ENCODE measurements around the gene OR10H5. TPM values are rescaled to one million over a fixed set of nuclear protein-coding genes. Genes with fewer than 3 reads are reported as not detected.
"Not testable (repeated sequence)": the region's sequence is repeated elsewhere in the genome, so short reads cannot be mapped to it uniquely, and the experiment has no call there.

Gene OR10H5
- total and polyA plus RNA-seq, 8 donors = not detected

DNA sequence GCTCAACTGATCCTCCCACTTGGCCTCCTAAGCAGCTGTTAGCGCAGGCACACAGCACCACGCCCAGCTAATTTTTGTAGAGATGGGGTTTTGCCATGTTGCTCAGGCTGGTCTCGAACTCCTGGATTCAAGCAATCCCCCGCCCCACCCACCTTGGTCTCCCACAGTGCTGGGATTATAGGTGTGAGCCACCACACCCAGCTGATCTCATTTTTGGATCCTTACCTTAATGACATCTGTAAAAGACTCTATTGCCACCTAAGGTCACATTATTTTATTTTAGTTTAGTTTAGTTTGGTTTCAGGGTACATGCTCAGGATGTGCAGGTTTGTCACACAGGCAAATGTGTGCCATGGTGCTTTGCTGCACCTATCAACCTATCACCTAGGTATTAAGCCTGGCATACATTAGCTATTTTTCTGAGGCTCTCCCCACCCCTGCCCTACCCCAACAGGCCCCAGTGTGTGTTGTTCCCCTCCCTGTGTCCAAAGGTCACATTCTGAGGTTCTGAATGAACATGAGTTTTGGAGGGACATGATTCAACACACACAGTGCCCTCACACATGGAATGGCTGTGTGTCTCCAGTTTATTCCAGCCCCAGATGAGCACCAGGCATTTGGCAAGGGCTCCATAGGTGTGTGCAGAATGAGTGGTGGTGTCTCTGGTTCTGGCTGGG is 1.3 kb downstream of the OR10H5 start:
- Histone ChIP-seq H3K9me3 (no peaks in the 10 kb centered on the region), H3K36me3 (no peaks in the 10 kb centered on the region), H3K4me1 (no peaks in the 10 kb centered on the region), H3K27ac (no peak overlapping the region), H3K27me3 (peaks cover 0 to 8% (median 0%) of the 10 kb centered on the region in 3 donors), H3K4me3 (no peak overlapping the region)
- TF ChIP-seq CTCF (IDR thresholded peaks at IDR 0.05) (no peak), EP300 (IDR thresholded peaks at IDR 0.05) (no peak), POLR2AphosphoS5 (IDR thresholded peaks at IDR 0.05) (no peak), POLR2A (IDR thresholded peaks at IDR 0.05) (no peak)
- 67 to 77% (median 70%) methylated on average over 4 of the region's 4 CpGs for WGBS, 5 donors
- peak in 1 of 2 donors; percentile 65 for DNase-seq
- intact Hi-C loops (cut with DNase I; ENCODE audit: low total_unique reads) = no loop called here

- Histone ChIP-seq H3K9me3 (no peaks in the 10 kb centered on the region), H3K4me3 (no peak overlapping the region), H3K36me3 (no peaks in the 10 kb centered on the region), H3K27me3 (peaks cover 0 to 8% (median 0%) of the 10 kb centered on the region in 3 donors), H3K27ac (no peak overlapping the region), H3K4me1 (no peaks in the 10 kb centered on the region)
- no peak for DNase-seq
- WGBS, 5 donors = 65 to 74% (median 69%) methylated on average over 6 of the region's 6 CpGs
- TF ChIP-seq POLR2AphosphoS5 (IDR thresholded peaks at IDR 0.05) (no peak), EP300 (IDR thresholded peaks at IDR 0.05) (no peak)
- intact Hi-C loops (cut with DNase I; ENCODE audit: low total_unique reads) = no loop called here
These were observed 2.6 kb downstream of the OR10H5 start for GRCh38 chr19:15790096-15790495.

DNA sequence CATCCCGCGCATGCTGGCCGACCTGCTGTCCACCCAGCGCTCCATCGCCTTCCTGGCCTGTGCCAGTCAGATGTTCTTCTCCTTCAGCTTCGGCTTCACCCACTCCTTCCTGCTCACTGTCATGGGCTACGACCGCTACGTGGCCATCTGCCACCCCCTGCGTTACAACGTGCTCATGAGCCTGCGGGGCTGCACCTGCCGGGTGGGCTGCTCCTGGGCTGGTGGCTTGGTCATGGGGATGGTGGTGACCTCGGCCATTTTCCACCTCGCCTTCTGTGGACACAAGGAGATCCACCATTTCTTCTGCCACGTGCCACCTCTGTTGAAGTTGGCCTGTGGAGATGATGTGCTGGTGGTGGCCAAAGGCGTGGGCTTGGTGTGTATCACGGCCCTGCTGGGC is 6.8 kb downstream of the OR10H5 start:
- 91 to 96% (median 94%) methylated on average over 16 to 18 of the region's 18 CpGs for WGBS, 5 donors
- intact Hi-C loops (cut with DNase I; ENCODE audit: low total_unique reads) = not testable (repeated sequence)

GRCh38 chr19:15810335-15810734 is 22.9 kb downstream of the OR10H5 start:
- H3K27me3 ChIP-seq = peaks cover 0 to 46% (median 10%) of the 10 kb centered on the region in 3 donors
- no peaks in the 10 kb centered on the region for H3K9me3 ChIP-seq
- peaks cover 0 to 5% (median 0%) of the 10 kb centered on the region in 4 donors for H3K4me1 ChIP-seq
- H3K27ac ChIP-seq = no peak overlapping the region
- no peak overlapping the region for H3K4me3 ChIP-seq
- WGBS, 5 donors = 26 to 45% (median 38%) methylated on average over 7 of the region's 7 CpGs
- H3K36me3 ChIP-seq = no peaks in the 10 kb centered on the region
- intact Hi-C loops (cut with DNase I; ENCODE audit: low total_unique reads) = no loop called here
- peak; percentile 27 to 46 for DNase-seq
- TF ChIP-seq POLR2A (IDR thresholded peaks at IDR 0.05) = no peak
- TF ChIP-seq CTCF (IDR thresholded peaks at IDR 0.05) = peak in 2 of 7 experiments; percentile 35 to 38

More for the DNA sequence above, 6.8 kb downstream of the OR10H5 start:
- DNase-seq, H3K9me3 ChIP-seq, H3K4me1 ChIP-seq, H3K27me3 ChIP-seq, H3K27ac ChIP-seq, H3K36me3 ChIP-seq, H3K4me3 ChIP-seq: not testable (repeated sequence)

DNA sequence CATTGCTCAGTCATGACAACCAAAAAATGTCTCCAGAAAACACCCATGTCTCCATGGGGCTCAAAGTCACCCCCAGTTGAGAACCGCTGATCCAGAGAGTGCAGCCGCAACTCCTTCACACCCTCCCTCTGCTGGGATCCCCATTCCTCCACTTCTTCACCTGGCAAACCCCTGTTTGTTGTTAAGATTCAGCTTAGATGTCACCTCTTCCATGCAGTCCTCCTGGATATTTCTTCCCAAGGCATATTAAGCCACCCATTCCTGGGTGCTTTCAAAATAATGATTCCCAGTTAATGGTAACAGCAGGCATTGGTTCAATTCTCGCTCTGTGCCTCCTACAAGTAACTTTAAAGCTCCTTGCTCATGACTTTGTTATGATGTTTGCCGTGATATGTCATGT is 24.0 kb downstream of the OR10H5 start:
- WGBS, 5 donors = 66 to 77% (median 74%) methylated on average over 4 of the region's 4 CpGs

More for the DNA sequence above, 24.0 kb downstream of the OR10H5 start:
- H3K4me3 ChIP-seq = no peak overlapping the region
- no peaks in the 10 kb centered on the region for H3K36me3 ChIP-seq
- TF ChIP-seq EP300 (IDR thresholded peaks at IDR 0.05) = no peak
- no peak for TF ChIP-seq CTCF (IDR thresholded peaks at IDR 0.05)
- no peak for TF ChIP-seq POLR2A (IDR thresholded peaks at IDR 0.05)
- no peak for TF ChIP-seq POLR2AphosphoS5 (IDR thresholded peaks at IDR 0.05)
- intact Hi-C loops (cut with DNase I; ENCODE audit: low total_unique reads) = no loop called here
- H3K27ac ChIP-seq = no peak overlapping the region
- DNase-seq = no peak
- peaks cover 0 to 57% (median 10%) of the 10 kb centered on the region in 3 donors for H3K27me3 ChIP-seq
- H3K4me1 ChIP-seq = peaks cover 0 to 5% (median 0%) of the 10 kb centered on the region in 4 donors
- no peaks in the 10 kb centered on the region for H3K9me3 ChIP-seq
